HFFc6 (cell line): ENCODE results near the gene STRIP1. TPM values are rescaled to one million over a fixed set of nuclear protein-coding genes. Genes with fewer than 3 reads are reported as not detected.

Experiments
- DNase-seq: peaks from one replicate; pipeline ENCODE4 v3.0.0-alpha.2; 2018
- H3K27ac Mint-ChIP-seq: 2 replicates; pipeline ENCODE4 v1.8.0; 2020; ENCODE audit warnings: mild to moderate bottlenecking, mixed read lengths
- H3K27me3 Mint-ChIP-seq: 2 replicates; pipeline ENCODE4 v1.8.0; 2021; ENCODE audit warnings: mild to moderate bottlenecking, moderate library complexity, mixed read lengths; ENCODE audit not compliant: insufficient read depth
- H3K36me3 Mint-ChIP-seq: 2 replicates; pipeline ENCODE4 v1.8.0; 2021; ENCODE audit warnings: low read depth, mixed read lengths
- H3K4me1 Mint-ChIP-seq: 2 replicates; pipeline ENCODE4 v1.8.0; 2020; ENCODE audit warnings: low read depth, mixed read lengths
- H3K4me3 Mint-ChIP-seq: 2 replicates; pipeline ENCODE4 v1.8.0; 2020; ENCODE audit warnings: mild to moderate bottlenecking, moderate library complexity, mixed read lengths
- H3K9me3 Mint-ChIP-seq: 2 replicates; pipeline ENCODE4 v1.8.0; 2020; ENCODE audit warnings: mild to moderate bottlenecking, mixed read lengths
- total RNA-seq, 6 experiments: library from RNA; stranded (reverse); fragmentation: NEBNext Ultra II Directional; extraction: Animal tissue kit (Norgen Biotek cat#: 25700); gene quantifications; 2 replicates in 1 of 6; 3 replicates in 5 of 6; pipeline ENCODE4 v1.2.3, GENCODE V29; 2021
- TF ChIP-seq, protein P1 (sequence below): fragments of 200-600 bp; sonication (generic); IDR thresholded peaks from 2 replicates; pipeline ENCODE4 v1.5.0; 2021; ENCODE audit warnings: antibody characterized with exemption, mild to moderate bottlenecking

STRIP1 gene
- total RNA-seq, 6 experiments from 2014 or later: 33.2 to 48.4 (median 36.8) TPM

DNA sequence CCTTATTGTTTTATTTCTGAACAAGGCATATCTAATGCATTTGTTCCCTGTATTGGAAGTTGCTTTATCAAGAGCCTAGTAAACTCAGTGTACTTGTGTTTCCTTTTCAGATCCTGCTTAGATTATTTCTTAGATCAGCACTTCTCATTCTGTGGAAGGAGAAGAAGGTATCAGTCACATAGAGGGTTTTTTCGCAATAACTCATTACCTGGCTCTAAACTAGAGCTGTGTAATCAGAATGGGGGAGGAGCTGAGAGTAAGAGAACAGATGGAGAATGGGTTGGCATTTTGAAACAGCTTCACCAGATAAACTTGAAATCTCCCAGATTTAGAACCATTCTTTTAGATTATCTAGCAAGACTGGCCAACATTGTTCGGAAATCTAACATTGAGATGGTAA, 38.9 kb upstream of the STRIP1 start:
- TF ChIP-seq, protein P1, sequence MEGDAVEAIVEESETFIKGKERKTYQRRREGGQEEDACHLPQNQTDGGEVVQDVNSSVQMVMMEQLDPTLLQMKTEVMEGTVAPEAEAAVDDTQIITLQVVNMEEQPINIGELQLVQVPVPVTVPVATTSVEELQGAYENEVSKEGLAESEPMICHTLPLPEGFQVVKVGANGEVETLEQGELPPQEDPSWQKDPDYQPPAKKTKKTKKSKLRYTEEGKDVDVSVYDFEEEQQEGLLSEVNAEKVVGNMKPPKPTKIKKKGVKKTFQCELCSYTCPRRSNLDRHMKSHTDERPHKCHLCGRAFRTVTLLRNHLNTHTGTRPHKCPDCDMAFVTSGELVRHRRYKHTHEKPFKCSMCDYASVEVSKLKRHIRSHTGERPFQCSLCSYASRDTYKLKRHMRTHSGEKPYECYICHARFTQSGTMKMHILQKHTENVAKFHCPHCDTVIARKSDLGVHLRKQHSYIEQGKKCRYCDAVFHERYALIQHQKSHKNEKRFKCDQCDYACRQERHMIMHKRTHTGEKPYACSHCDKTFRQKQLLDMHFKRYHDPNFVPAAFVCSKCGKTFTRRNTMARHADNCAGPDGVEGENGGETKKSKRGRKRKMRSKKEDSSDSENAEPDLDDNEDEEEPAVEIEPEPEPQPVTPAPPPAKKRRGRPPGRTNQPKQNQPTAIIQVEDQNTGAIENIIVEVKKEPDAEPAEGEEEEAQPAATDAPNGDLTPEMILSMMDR: no peak
- Mint-ChIP-seq H3K4me1 (peaks cover 67% of the 10 kb centered on the region), H3K27me3 (no peaks in the 10 kb centered on the region; the same call in 1 of the 2 replicates), H3K4me3 (no peak overlapping the region), H3K36me3 (peaks cover 22% of the 10 kb centered on the region; the same call in 1 of the 2 replicates), H3K27ac (peak overlapping the region; percentile 45; the same call in 1 of the 2 replicates), H3K9me3 (no peaks in the 10 kb centered on the region)
- DNase-seq: no peak

- TF ChIP-seq, protein P1: no peak
- Mint-ChIP-seq H3K9me3 (no peaks in the 10 kb centered on the region), H3K27me3 (no peaks in the 10 kb centered on the region; the same call in 1 of the 2 replicates), H3K36me3 (0 out of 2 replicates have a peak, but pooled peaks cover 14% of the 10 kb centered on the region), H3K4me1 (peaks cover 59% of the 10 kb centered on the region), H3K27ac (peak overlapping the region; percentile 40; the same call in 1 of the 2 replicates), H3K4me3 (no peak overlapping the region)
- peak; percentile 86 for DNase-seq
Measured at GRCh38 chr1:109996476-109996875, 37.9 kb upstream of the STRIP1 start.

GRCh38 chr1:109997204-109997866, 37.1 kb upstream of the STRIP1 start:
- Mint-ChIP-seq H3K4me1 (peaks cover 54% of the 10 kb centered on the region), H3K27ac (peak overlapping the region; percentile 40), H3K27me3 (no peaks in the 10 kb centered on the region; the same call in 1 of the 2 replicates), H3K9me3 (no peaks in the 10 kb centered on the region), H3K36me3 (0 out of 2 replicates have a peak, but pooled peaks cover 12% of the 10 kb centered on the region), H3K4me3 (no peak overlapping the region)
- TF ChIP-seq, protein P1: no peak
- no peak for DNase-seq

- Mint-ChIP-seq H3K27ac (peak overlapping the region; percentile 40; the same call in 1 of the 2 replicates), H3K4me1 (peaks cover 56% of the 10 kb centered on the region), H3K4me3 (no peak overlapping the region), H3K9me3 (no peaks in the 10 kb centered on the region), H3K27me3 (no peaks in the 10 kb centered on the region; the same call in 1 of the 2 replicates), H3K36me3 (0 out of 2 replicates have a peak, but pooled peaks cover 12% of the 10 kb centered on the region)
- TF ChIP-seq, protein P1: no peak
- DNase-seq: no peak
Measured at GRCh38 chr1:109997867-109998229, 36.6 kb upstream of the STRIP1 start.

DNA sequence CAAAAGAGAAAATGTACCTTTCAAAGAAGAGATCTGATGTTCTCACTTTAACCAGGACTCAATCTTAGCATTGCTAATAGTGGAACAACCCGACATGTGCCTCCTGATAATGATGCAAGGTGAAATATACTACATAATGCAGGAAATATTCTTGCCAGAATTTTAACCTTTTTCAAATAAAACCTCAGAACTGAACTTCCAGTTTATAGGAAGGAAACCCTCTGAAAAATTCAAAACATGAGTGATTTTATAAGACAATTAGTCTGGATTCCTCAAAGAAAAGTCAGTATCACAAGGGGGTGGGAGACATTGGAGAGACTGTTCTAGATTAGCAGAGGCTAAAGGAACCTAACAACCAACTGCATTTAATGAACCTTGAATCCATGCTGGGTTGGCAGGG, 31.7 kb upstream of the STRIP1 start:
- H3K27me3 Mint-ChIP-seq: no peaks in the 10 kb centered on the region; the same call in 1 of the 2 replicates
- H3K9me3 Mint-ChIP-seq: no peaks in the 10 kb centered on the region
- no peak for DNase-seq
- H3K4me3 Mint-ChIP-seq: peak overlapping the region; percentile 85; the same call in 1 of the 2 replicates
- peak overlapping the region; percentile 90 for H3K27ac Mint-ChIP-seq
- H3K4me1 Mint-ChIP-seq: peaks cover 59% of the 10 kb centered on the region
- no peaks in the 10 kb centered on the region for H3K36me3 Mint-ChIP-seq
- TF ChIP-seq, protein P1: no peak
